ENCODE data around the gene TMEM132C. TPM values are rescaled to one million over a fixed set of nuclear protein-coding genes. Genes with fewer than 3 reads are reported as not detected.

Gene TMEM132C
- total RNA-seq, 4 donors from 2014 or later = 1.2 to 3.8 (median 2.3) TPM

DNA sequence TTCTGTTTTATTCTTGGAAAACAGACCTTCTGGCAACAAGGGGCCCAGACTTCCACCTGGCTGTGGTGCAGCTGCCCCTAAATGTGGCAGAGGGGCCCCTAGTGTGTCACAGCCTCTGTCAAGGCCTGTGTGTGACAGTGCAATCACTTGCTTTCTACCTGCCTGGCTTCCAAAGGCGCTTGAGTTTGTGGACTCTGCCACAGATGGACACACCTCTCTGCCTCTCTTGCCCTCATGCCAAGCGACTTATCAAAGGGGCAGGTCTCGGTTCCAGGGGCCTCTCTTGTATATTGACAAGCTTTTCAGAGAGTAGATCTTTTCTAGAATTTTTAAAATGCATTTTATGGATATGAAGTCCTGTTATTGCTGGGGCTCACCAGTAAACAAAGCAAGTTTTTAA lies 339.6 kb downstream of the TMEM132C start:
- Histone ChIP-seq H3K27ac (no peak overlapping the region), H3K9me3 (no peaks in the 10 kb centered on the region), H3K36me3 (no peaks in the 10 kb centered on the region), H3K4me1 (no peaks in the 10 kb centered on the region), H3K27me3 (no peaks in the 10 kb centered on the region), H3K4me3 (no peak overlapping the region)
- 81% methylated on average over 3 of the region's 3 CpGs for WGBS
- no peak for DNase-seq (ENCODE audit: low spot score in 2 of 2)
- TF ChIP-seq POLR2A (IDR thresholded peaks at IDR 0.05) (no peak), POLR2AphosphoS5 (IDR thresholded peaks at IDR 0.05) (no peak), EP300 (IDR thresholded peaks at IDR 0.05) (no peak)
- TF ChIP-seq, protein P1, sequence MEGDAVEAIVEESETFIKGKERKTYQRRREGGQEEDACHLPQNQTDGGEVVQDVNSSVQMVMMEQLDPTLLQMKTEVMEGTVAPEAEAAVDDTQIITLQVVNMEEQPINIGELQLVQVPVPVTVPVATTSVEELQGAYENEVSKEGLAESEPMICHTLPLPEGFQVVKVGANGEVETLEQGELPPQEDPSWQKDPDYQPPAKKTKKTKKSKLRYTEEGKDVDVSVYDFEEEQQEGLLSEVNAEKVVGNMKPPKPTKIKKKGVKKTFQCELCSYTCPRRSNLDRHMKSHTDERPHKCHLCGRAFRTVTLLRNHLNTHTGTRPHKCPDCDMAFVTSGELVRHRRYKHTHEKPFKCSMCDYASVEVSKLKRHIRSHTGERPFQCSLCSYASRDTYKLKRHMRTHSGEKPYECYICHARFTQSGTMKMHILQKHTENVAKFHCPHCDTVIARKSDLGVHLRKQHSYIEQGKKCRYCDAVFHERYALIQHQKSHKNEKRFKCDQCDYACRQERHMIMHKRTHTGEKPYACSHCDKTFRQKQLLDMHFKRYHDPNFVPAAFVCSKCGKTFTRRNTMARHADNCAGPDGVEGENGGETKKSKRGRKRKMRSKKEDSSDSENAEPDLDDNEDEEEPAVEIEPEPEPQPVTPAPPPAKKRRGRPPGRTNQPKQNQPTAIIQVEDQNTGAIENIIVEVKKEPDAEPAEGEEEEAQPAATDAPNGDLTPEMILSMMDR (IDR thresholded peaks at IDR 0.05) = no peak

DNA sequence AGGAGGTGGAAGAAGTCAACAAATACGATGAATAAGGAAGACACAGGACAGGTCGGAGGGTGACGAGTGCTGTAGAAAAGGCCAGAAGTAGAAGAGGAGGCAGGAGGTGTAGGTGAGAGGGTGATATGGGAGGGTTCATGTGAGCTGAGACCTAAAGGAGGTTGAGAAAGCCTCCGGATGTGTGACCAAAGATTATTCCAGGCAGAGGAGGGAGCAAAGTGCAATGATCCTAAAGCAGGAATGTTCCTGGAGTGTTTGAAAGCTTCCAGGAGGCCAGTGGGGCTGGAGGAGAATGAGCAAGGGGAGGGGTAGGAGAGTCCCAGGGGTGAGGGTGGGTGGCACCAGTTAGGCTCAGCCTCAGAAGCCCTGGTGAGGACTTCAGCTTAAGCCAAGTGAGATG lies 340.0 kb downstream of the TMEM132C start:
- Histone ChIP-seq H3K27ac (no peak overlapping the region), H3K4me3 (no peak overlapping the region), H3K27me3 (no peaks in the 10 kb centered on the region), H3K4me1 (no peaks in the 10 kb centered on the region), H3K9me3 (no peaks in the 10 kb centered on the region), H3K36me3 (no peaks in the 10 kb centered on the region)
- no peak for DNase-seq (ENCODE audit: low spot score in 2 of 2)
- no peak for TF ChIP-seq EP300 (IDR thresholded peaks at IDR 0.05)
- no peak for TF ChIP-seq POLR2AphosphoS5 (IDR thresholded peaks at IDR 0.05)
- TF ChIP-seq, protein P1 (IDR thresholded peaks at IDR 0.05) = no peak
- TF ChIP-seq POLR2A (IDR thresholded peaks at IDR 0.05) = no peak
- WGBS = 80% methylated on average over 4 of the region's 4 CpGs

DNA sequence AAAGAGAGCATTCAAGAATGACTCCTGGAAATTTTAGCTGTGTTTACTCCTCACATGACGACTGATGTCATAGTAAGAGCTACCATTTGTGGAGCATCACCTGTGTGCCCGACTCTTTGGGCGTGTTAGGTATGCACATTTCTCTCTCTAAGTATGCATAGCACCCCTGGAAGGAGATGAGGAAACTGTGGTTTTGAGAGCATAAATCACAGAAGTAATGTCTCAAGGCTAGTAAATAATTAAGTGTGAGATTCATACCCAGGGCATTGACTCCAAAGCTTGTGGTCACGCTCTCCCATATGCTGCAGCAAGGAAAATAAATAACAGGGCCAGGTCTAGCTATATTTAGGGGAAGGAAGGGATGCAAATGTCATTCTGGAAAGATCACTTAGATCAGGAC lies 340.7 kb downstream of the TMEM132C start:
- H3K4me3 ChIP-seq = no peak overlapping the region
- no peak overlapping the region for H3K27ac ChIP-seq
- H3K27me3 ChIP-seq = no peaks in the 10 kb centered on the region
- WGBS = 76% methylated on average over 4 of the region's 4 CpGs
- TF ChIP-seq POLR2A (IDR thresholded peaks at IDR 0.05) (no peak), POLR2AphosphoS5 (IDR thresholded peaks at IDR 0.05) (no peak), EP300 (IDR thresholded peaks at IDR 0.05) (no peak)
- TF ChIP-seq, protein P1 (IDR thresholded peaks at IDR 0.05) = no peak
- H3K9me3 ChIP-seq = no peaks in the 10 kb centered on the region
- no peaks in the 10 kb centered on the region for H3K4me1 ChIP-seq
- no peaks in the 10 kb centered on the region for H3K36me3 ChIP-seq
- DNase-seq (ENCODE audit: low spot score in 2 of 2) = no peak

DNA sequence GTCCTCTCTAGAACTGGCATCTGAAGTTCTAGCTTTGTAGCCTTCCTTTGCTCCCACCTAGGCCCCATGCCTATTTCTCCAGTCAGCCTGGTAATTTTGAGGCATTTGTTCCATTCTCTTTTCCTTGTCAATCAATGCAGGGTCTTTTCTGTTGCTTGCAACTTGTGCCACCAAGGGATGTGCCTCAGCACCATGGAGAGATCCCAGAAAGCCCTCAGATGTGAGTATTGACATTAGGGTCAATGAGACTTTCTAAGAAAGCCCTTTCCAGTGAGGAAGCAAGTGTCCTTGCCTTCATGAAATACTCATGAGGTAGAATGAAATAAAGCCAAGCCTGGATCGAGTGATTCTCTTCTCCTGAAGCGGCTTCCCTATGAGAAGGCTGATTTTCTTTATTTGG lies 342.9 kb downstream of the TMEM132C start:
- no peak overlapping the region for H3K27ac ChIP-seq
- 96% methylated on average over 2 of the region's 2 CpGs for WGBS
- no peaks in the 10 kb centered on the region for H3K27me3 ChIP-seq
- no peaks in the 10 kb centered on the region for H3K9me3 ChIP-seq
- TF ChIP-seq, protein P1 (IDR thresholded peaks at IDR 0.05) = no peak
- TF ChIP-seq POLR2AphosphoS5 (IDR thresholded peaks at IDR 0.05) (no peak), EP300 (IDR thresholded peaks at IDR 0.05) (no peak), POLR2A (IDR thresholded peaks at IDR 0.05) (no peak)
- no peak for DNase-seq (ENCODE audit: low spot score in 2 of 2)
- H3K4me1 ChIP-seq = no peaks in the 10 kb centered on the region
- H3K36me3 ChIP-seq = no peaks in the 10 kb centered on the region
- H3K4me3 ChIP-seq = no peak overlapping the region

- no peaks in the 10 kb centered on the region for H3K9me3 ChIP-seq
- DNase-seq (ENCODE audit: low spot score in 2 of 2) = no peak
- no peaks in the 10 kb centered on the region for H3K27me3 ChIP-seq
- 80% methylated on average over 6 of the region's 6 CpGs for WGBS
- H3K36me3 ChIP-seq = no peaks in the 10 kb centered on the region
- TF ChIP-seq POLR2AphosphoS5 (IDR thresholded peaks at IDR 0.05) = no peak
- no peak overlapping the region for H3K27ac ChIP-seq
- no peaks in the 10 kb centered on the region for H3K4me1 ChIP-seq
- H3K4me3 ChIP-seq = no peak overlapping the region
These were observed 344.8 kb downstream of the TMEM132C start for GRCh38 chr12:128611736-128612135.
